K562 (cell line): ENCODE results near the gene OBSCN. TPM values are rescaled to one million over a fixed set of nuclear protein-coding genes. Genes with fewer than 3 reads are reported as not detected.

Source experiments
- CEBPG ChIP-seq, 3 experiments: fragments of 200-800 bp in 1 of 3; sonication (Bioruptor generic) in 1 of 3; sonication (generic) in 1 of 3; formaldehyde crosslinking in 1 of 3; IDR thresholded peaks in 2 of 3; conservative IDR thresholded peaks in 1 of 3; 2 replicates each; pipeline versions ENCODE4 v1.6.1 to v1.8.0; 2016 to 2022; ENCODE audit warnings: missing compliant biosample characterization in 2 of 3, missing genetic modification characterization in 2 of 3, mild to moderate bottlenecking in 1 of 3, missing genetic modification reagents in 1 of 3
- FIP1L1 ChIP-seq: fragments of 200-400 bp; formaldehyde crosslinking; IDR thresholded peaks from 2 replicates; pipeline ENCODE4 v1.6.1; 2018; ENCODE audit warnings: mild to moderate bottlenecking, low read depth, low read length; ENCODE audit not compliant: poor library complexity, severe bottlenecking
- FOS ChIP-seq: IDR thresholded peaks from 3 replicates; pipeline ENCODE4 v1.6.1; 2011; ENCODE audit not compliant: insufficient read length; ENCODE audit errors: extremely low read depth
- GABPA ChIP-seq: fragments of 200-800 bp; sonication (Bioruptor generic); conservative IDR thresholded peaks from 2 replicates; pipeline ENCODE4 v1.6.1; 2016; ENCODE audit warnings: low read depth, missing genetic modification characterization, missing compliant biosample characterization
- HDAC1 ChIP-seq, 2 experiments: fragments of 450-650 bp; IDR thresholded peaks; 2 replicates each; pipeline ENCODE4 v1.6.1; 2016 to 2017; ENCODE audit warnings: inconsistent platforms in 1 of 2, mild to moderate bottlenecking in 1 of 2, moderate library complexity in 1 of 2
- MAZ ChIP-seq, 2 experiments: fragments of 450-650 bp in 1 of 2; sonication (generic) in 1 of 2; formaldehyde crosslinking; IDR thresholded peaks in 1 of 2; conservative IDR thresholded peaks in 1 of 2; 2 replicates each; pipeline versions ENCODE4 v1.4.0 to v1.5.0; 2020; ENCODE audit warnings: mild to moderate bottlenecking in 1 of 2, missing genetic modification reagents in 1 of 2
- MCM2 ChIP-seq: fragments of 450-650 bp; IDR thresholded peaks from 2 replicates; pipeline ENCODE4 v1.6.1; 2017; ENCODE audit warnings: low read depth, mild to moderate bottlenecking
- NFE2L1 ChIP-seq: fragments of 450-650 bp; IDR thresholded peaks from 2 replicates; pipeline ENCODE4 v1.6.1; 2016; ENCODE audit warnings: missing genetic modification characterization, low read depth, mild to moderate bottlenecking, missing compliant biosample characterization, moderate library complexity, borderline replicate concordance
- NFIC ChIP-seq: fragments of 450-650 bp; IDR thresholded peaks from 2 replicates; pipeline ENCODE4 v1.6.1; 2017; ENCODE audit warnings: mild to moderate bottlenecking, inconsistent platforms
- PRMT5 ChIP-seq: sonication (generic); formaldehyde crosslinking; IDR thresholded peaks from 2 replicates; pipeline ENCODE4 v1.5.0; 2020; ENCODE audit warnings: missing genetic modification reagents
- SETDB1 ChIP-seq: IDR thresholded peaks from one replicate; pipeline ENCODE4 v1.6.1; 2012; ENCODE audit warnings: low read length, control low read depth, inconsistent platforms
- SLC30A9 ChIP-seq: fragments of 250-450 bp; sonication (Bioruptor Pico); IDR thresholded peaks from 2 replicates; pipeline ENCODE4 v1.8.0; 2022; ENCODE audit warnings: mild to moderate bottlenecking, moderate library complexity
- SREBF1 ChIP-seq: fragments of 150-350 bp; IDR thresholded peaks from 2 replicates; pipeline ENCODE4 v1.6.1; 2014; ENCODE audit warnings: antibody characterized with exemption, low read depth, low read length, borderline replicate concordance
- SRSF1 ChIP-seq: fragments of 200-400 bp; formaldehyde crosslinking; IDR thresholded peaks from 2 replicates; pipeline ENCODE4 v1.6.1; 2017; ENCODE audit warnings: mild to moderate bottlenecking, low read depth, low read length, moderate library complexity
- TEAD1 ChIP-seq, 2 experiments: fragments of 450-650 bp in 1 of 2; sonication (generic) in 1 of 2; formaldehyde crosslinking; IDR thresholded peaks; 2 replicates each; pipeline versions ENCODE4 v1.4.0 to v1.8.0; 2020 to 2022; ENCODE audit warnings: mild to moderate bottlenecking in 2 of 2, missing genetic modification reagents in 1 of 2
- THRAP3 ChIP-seq: fragments of 450-650 bp; IDR thresholded peaks from 2 replicates; pipeline ENCODE4 v1.6.1; 2016; ENCODE audit warnings: mild to moderate bottlenecking, inconsistent platforms, borderline replicate concordance
- ZNF143 ChIP-seq: sonication (generic); formaldehyde crosslinking; IDR thresholded peaks from 2 replicates; pipeline ENCODE4 v1.9.0; 2022; ENCODE audit warnings: mild to moderate bottlenecking, missing genetic modification reagents
- polyA plus RNA-seq, 8 experiments: library from polyadenylated mRNA; depleted of rRNA in 4 of 8; stranded (reverse) in 5 of 8; unstranded in 3 of 8; fragments of >200 nt; fragmentation: Nextera tagmentation in 2 of 8; fragmentation: Illumina TruSeq in 1 of 8; extraction: Ambion mirVana in 2 of 8; extraction: Trizol in 1 of 8; gene quantifications; 2 replicates each; pipeline versions ENCODE4 v1.2.1 to v1.2.3, GENCODE V29; 2011 to 2014; ENCODE audit warnings: inconsistent platforms in 1 of 8, missing spikeins in 1 of 8
- total RNA-seq, 7 experiments: library from RNA; depleted of rRNA in 6 of 7; stranded (reverse); fragments of >200 nt in 6 of 7; fragmentation: Illumina TruSeq in 2 of 7; extraction: Trizol in 2 of 7; gene quantifications; 2 replicates each; pipeline versions ENCODE4 v1.2.1 to v1.2.3, GENCODE V29; 2011 to 2021; ENCODE audit warnings: low replicate concordance in 1 of 7
- TF ChIP-seq, protein P1 (sequence below): fragments of 450-650 bp; IDR thresholded peaks from 2 replicates; pipeline ENCODE4 v1.6.1; 2016
- TF ChIP-seq, protein P2 (sequence below): IDR thresholded peaks from 2 replicates; pipeline ENCODE4 v1.6.1; 2016; ENCODE audit warnings: missing genetic modification characterization, missing compliant biosample characterization
- TF ChIP-seq, protein P3 (sequence below): conservative IDR thresholded peaks from 2 replicates; pipeline ENCODE4 v1.6.1; 2011; ENCODE audit warnings: low read depth, mild to moderate bottlenecking, low read length; ENCODE audit not compliant: control insufficient read depth
- TF ChIP-seq, protein P4 (sequence below): sonication (generic); formaldehyde crosslinking; IDR thresholded peaks from 2 replicates; pipeline ENCODE4 v1.8.0; 2022; ENCODE audit warnings: mild to moderate bottlenecking, low read depth, missing genetic modification reagents

OBSCN gene
- total and polyA plus RNA-seq, 9 of the 15 experiments (the other 6 are each of a cell fraction or from before 2014, with no cell fraction given): 0.18 to 19.7 (median 3.6) TPM

DNA sequence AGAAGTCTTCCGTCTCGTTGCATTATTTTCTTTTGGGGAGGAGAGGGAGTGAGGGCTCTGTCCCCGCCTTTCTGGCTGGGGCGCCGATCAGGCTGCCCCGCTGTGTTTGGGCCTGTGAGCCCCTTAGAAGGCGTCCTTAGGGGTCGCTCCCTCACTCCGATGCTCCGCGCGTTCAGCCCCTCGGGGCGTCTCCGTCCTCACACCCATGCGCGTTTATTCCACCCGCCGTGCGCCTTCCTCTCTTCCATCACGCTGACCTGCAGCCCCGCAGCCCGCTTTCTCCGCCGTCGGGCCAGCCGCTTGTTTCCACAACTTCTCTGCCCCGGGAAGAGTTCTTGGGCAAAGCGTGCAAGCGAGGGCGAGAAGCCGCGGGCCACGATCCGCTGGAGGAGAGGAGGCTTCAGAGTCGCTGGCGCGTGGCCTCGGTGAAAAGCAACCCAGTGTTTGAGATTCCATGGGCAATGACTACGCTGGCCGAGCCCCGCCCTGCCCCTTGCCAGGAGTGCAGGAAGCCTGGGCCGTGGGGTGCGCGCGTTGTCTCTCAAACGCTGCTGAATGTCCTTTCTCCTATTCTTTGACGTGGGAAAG, 171.1 kb downstream of the OBSCN start (continued):
- TF ChIP-seq PRMT5 (no peak), SETDB1 (no peak), MCM2 (no peak), FIP1L1 (peak; percentile 5), FOS (no peak), GABPA (no peak), SRSF1 (no peak), MAZ (CRISPR knock-in tag; conservative IDR thresholded peaks at IDR 0.05 in 1 of 2, IDR thresholded peaks at IDR 0.05 in 1 of 2) (0 out of 4 replicates have a peak, but pooled peaks of 1 of the 2 experiments have one; percentile 31), ZNF143 (CRISPR knock-in tag) (no peak), NFIC (no peak), SLC30A9 (no peak), CEBPG (CRISPR knock-in tag; IDR thresholded peaks at IDR 0.05) (no peak), CEBPG (tag; conservative IDR thresholded peaks at IDR 0.05 in 1 of 2, IDR thresholded peaks at IDR 0.05 in 1 of 2) (no peak), NFE2L1 (tag) (no peak), TEAD1 (CRISPR knock-in tag; IDR thresholded peaks at IDR 0.05) (no peak), HDAC1 (IDR thresholded peaks at IDR 0.05) (no peak), THRAP3 (no peak), SREBF1 (no peak)
- TF ChIP-seq, protein P1, sequence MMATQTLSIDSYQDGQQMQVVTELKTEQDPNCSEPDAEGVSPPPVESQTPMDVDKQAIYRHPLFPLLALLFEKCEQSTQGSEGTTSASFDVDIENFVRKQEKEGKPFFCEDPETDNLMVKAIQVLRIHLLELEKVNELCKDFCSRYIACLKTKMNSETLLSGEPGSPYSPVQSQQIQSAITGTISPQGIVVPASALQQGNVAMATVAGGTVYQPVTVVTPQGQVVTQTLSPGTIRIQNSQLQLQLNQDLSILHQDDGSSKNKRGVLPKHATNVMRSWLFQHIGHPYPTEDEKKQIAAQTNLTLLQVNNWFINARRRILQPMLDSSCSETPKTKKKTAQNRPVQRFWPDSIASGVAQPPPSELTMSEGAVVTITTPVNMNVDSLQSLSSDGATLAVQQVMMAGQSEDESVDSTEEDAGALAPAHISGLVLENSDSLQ: no peak
- TF ChIP-seq, protein P2, sequence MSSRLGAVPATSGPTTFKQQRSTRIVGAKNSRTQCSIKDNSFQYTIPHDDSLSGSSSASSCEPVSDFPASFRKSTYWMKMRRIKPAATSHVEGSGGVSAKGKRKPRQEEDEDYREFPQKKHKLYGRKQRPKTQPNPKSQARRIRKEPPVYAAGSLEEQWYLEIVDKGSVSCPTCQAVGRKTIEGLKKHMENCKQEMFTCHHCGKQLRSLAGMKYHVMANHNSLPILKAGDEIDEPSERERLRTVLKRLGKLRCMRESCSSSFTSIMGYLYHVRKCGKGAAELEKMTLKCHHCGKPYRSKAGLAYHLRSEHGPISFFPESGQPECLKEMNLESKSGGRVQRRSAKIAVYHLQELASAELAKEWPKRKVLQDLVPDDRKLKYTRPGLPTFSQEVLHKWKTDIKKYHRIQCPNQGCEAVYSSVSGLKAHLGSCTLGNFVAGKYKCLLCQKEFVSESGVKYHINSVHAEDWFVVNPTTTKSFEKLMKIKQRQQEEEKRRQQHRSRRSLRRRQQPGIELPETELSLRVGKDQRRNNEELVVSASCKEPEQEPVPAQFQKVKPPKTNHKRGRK: no peak
- TF ChIP-seq, protein P3, sequence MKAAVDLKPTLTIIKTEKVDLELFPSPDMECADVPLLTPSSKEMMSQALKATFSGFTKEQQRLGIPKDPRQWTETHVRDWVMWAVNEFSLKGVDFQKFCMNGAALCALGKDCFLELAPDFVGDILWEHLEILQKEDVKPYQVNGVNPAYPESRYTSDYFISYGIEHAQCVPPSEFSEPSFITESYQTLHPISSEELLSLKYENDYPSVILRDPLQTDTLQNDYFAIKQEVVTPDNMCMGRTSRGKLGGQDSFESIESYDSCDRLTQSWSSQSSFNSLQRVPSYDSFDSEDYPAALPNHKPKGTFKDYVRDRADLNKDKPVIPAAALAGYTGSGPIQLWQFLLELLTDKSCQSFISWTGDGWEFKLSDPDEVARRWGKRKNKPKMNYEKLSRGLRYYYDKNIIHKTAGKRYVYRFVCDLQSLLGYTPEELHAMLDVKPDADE: no peak
- TF ChIP-seq, protein P4, sequence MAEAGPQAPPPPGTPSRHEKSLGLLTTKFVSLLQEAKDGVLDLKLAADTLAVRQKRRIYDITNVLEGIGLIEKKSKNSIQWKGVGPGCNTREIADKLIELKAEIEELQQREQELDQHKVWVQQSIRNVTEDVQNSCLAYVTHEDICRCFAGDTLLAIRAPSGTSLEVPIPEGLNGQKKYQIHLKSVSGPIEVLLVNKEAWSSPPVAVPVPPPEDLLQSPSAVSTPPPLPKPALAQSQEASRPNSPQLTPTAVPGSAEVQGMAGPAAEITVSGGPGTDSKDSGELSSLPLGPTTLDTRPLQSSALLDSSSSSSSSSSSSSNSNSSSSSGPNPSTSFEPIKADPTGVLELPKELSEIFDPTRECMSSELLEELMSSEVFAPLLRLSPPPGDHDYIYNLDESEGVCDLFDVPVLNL (CRISPR knock-in tag): no peak
